ENCODE data around the gene ACAN. TPM values are rescaled to one million over a fixed set of nuclear protein-coding genes. Genes with fewer than 3 reads are reported as not detected.

ACAN gene
- total and polyA plus RNA-seq, 10 of the 15 experiments (the other 5 are each of a cell fraction or from before 2014, with no cell fraction given), result not detected

- Histone ChIP-seq H3K4me2 (ENCODE audit: control insufficient read depth, insufficient read depth) (no peak overlapping the region), H3K36me3 (ENCODE audit: control insufficient read depth in 2 of 2, insufficient read depth in 2 of 2, low read length in 1 of 2) (no peaks in the 10 kb centered on the region), H3K9me3 (replicated peaks; ENCODE audit: control insufficient read depth, insufficient read depth, low read length) (no peaks in the 10 kb centered on the region), H3K9ac (ENCODE audit: control insufficient read depth, insufficient read depth, low read length) (no peak overlapping the region), H3K27me3 (replicated peaks in 1 of 2; ENCODE audit: control insufficient read depth in 2 of 2, insufficient read depth in 2 of 2, low read length in 1 of 2) (no peaks in the 10 kb centered on the region; a peak in 1 of 4 replicates), H4K20me1 (ENCODE audit: control insufficient read depth, insufficient read depth) (no peaks in the 10 kb centered on the region), H3K4me1 (ENCODE audit: control insufficient read depth, insufficient read depth, low read length) (no peaks in the 10 kb centered on the region), H3K79me2 (ENCODE audit: control insufficient read depth, insufficient read depth, low read length) (no peaks in the 10 kb centered on the region), H3K27ac (ENCODE audit: control insufficient read depth, insufficient read depth) (no peak overlapping the region), H3K4me3 (no peak overlapping the region), H2AFZ (ENCODE audit: control insufficient read depth, low read depth, low read length) (no peak overlapping the region)
- POLR2A ChIA-PET, result no interaction called here
- CTCF ChIA-PET, result interaction anchor here (1.2 to 3.5 kb wide), 9 partner anchors 9 to 385 kb away, joined by 3 to 30 read pairs (median 4); no protein-coding TSS in a partner anchor
- RAD21 ChIA-PET (ENCODE audit: unreplicated experiment), result interaction anchor here (1.6 to 2.4 kb wide), 2 partner anchors 197 to 211 kb away, joined by 10 read pairs; partner anchors contain the start of gene ISG20
- DNase-seq (ENCODE audit: low read depth, low spot score) (no peak), ATAC-seq (no peak), FAIRE-seq (no peak)
- in situ Hi-C loops (cut with MboI) (no loop called here), intact Hi-C loops (cut with micrococcal nuclease; ENCODE audit: unreplicated experiment) (loop anchor here (2.0 kb wide), 2 partner anchors 210 to 358 kb away; no protein-coding TSS in a partner anchor)
- 28% methylated on average over 4 of the region's 4 CpGs for WGBS (ENCODE audit: insufficient coverage, insufficient replicate concordance, low lambda C conversion rate, missing lambda C conversion rate)
- no TSS peak for BruUV-seq (replicated peaks)
- TF ChIP-seq SPI1 (IDR thresholded peaks at IDR 0.05; ENCODE audit: borderline replicate concordance, insufficient read depth, low read depth, low read length), result no peak
- TF ChIP-seq ASH2L (IDR thresholded peaks at IDR 0.05; ENCODE audit: borderline replicate concordance, low read depth), result no peak
- no peak for TF ChIP-seq POLR2A (IDR thresholded peaks at IDR 0.05; ENCODE audit: low read depth, low read length)
- no peak for TF ChIP-seq REST (IDR thresholded peaks at IDR 0.05; ENCODE audit: low read depth, low read length)
- TF ChIP-seq ZNF274 (IDR thresholded peaks at IDR 0.05; ENCODE audit: insufficient read depth, insufficient read length), result no peak
- TF ChIP-seq YBX1 (IDR thresholded peaks at IDR 0.05), result no peak
- SMC1A ChIA-PET (ENCODE audit: uncharacterized antibody, unreplicated experiment), result interaction anchor here (3.3 kb wide), 1 partner anchor 211 kb away, joined by 22 read pairs; no protein-coding TSS in a partner anchor
Observed at GRCh38 chr15:88835119-88835518, 31.9 kb downstream of the ACAN start.

Data from GM12878 (cell line).